Lung (tissue), 12 donors: Measurements from ENCODE around the gene HIPK2. TPM values are rescaled to one million over a fixed set of nuclear protein-coding genes. Genes with fewer than 3 reads are reported as not detected.

ENCODE experiments used
- ATAC-seq: fragments of 200-7000 bp; cut with Tn5 transposase; one replicate; pipeline ENCODE4 v1.9.1; 2020; ENCODE audit warnings: moderate number of reproducible peaks; ENCODE audit not compliant: insufficient read depth, low FRiP score
- DNase-seq, 3 donors: peaks; one replicate each; pipeline ENCODE4 v3.0.0-alpha.2; 2013 to 2017
- H3K27ac ChIP-seq, 2 donors: one replicate each; pipeline ENCODE4 v1.5.1; 2013; ENCODE audit warnings: mild to moderate bottlenecking in 2 of 2, moderate library complexity in 2 of 2, control low read depth in 1 of 2, inconsistent platforms in 1 of 2, low read depth in 1 of 2, low read length in 1 of 2
- H3K27me3 ChIP-seq, 3 donors: one replicate each; pipeline ENCODE4 v1.5.1; 2013; ENCODE audit warnings: low read length in 2 of 3; ENCODE audit not compliant: control insufficient read depth in 3 of 3, insufficient read depth in 3 of 3
- H3K36me3 ChIP-seq, 4 donors: one replicate each; pipeline ENCODE4 v1.5.1; 2013; ENCODE audit warnings: low read length in 4 of 4, mild to moderate bottlenecking in 1 of 4, moderate library complexity in 1 of 4; ENCODE audit not compliant: control insufficient read depth in 4 of 4, insufficient read depth in 4 of 4
- H3K4me1 ChIP-seq, 5 donors: one replicate each; pipeline ENCODE4 v1.5.1; 2013; ENCODE audit warnings: low read length in 5 of 5, mild to moderate bottlenecking in 2 of 5, moderate library complexity in 1 of 5; ENCODE audit not compliant: control insufficient read depth in 5 of 5, insufficient read depth in 5 of 5
- H3K4me3 ChIP-seq: one replicate; pipeline ENCODE4 v1.5.1; 2013; ENCODE audit warnings: mild to moderate bottlenecking, control low read depth, moderate library complexity
- H3K9ac ChIP-seq, 2 donors: one replicate each; pipeline ENCODE4 v1.5.1; 2013; ENCODE audit warnings: low read length in 2 of 2, control low read depth in 1 of 2; ENCODE audit not compliant: insufficient read depth in 1 of 2
- H3K9me3 ChIP-seq, 4 donors: one replicate each; pipeline ENCODE4 v1.5.1; 2013; ENCODE audit warnings: low read length in 3 of 4, mild to moderate bottlenecking in 1 of 4, moderate library complexity in 1 of 4; ENCODE audit not compliant: control insufficient read depth in 4 of 4, insufficient read depth in 3 of 4
- WGBS, 2 donors: extraction: QIAGEN DNeasy Blood & Tissue Kit; methylation state at CpG; one replicate each; pipeline ENCODE4 v1.1.7; 2013; 5-methylcytosine and 5-hydroxymethylcytosine counted together
- polyA plus RNA-seq, 2 donors: library from polyadenylated mRNA; stranded (reverse); fragments of 200-250 nt; gene quantifications; one replicate each; pipeline ENCODE4 v1.2.1, GENCODE V29; 2013
- total RNA-seq, 2 donors: library from RNA; depleted of rRNA in 1 of 2; stranded (reverse); fragments of >200 nt in 1 of 2; gene quantifications; one replicate each; pipeline ENCODE4 v1.2.1, GENCODE V29; 2014 to 2021
- TF ChIP-seq, protein P1 (sequence below): IDR thresholded peaks from 2 replicates; pipeline ENCODE4 v1.5.1; 2012; ENCODE audit warnings: mild to moderate bottlenecking; ENCODE audit errors: control extremely low read depth, extremely low read depth
- donor health status: control.
- donor health status: control.
- donor health status: Bipolar disorder and iron deficiency.
- donor health status: healthy.
- donor health status: DM: yes; HTN: yes; CAD: no.

The HIPK2 gene
- total and polyA plus RNA-seq, 4 donors, result 8.7 to 65.1 (median 18.3) TPM

DNA sequence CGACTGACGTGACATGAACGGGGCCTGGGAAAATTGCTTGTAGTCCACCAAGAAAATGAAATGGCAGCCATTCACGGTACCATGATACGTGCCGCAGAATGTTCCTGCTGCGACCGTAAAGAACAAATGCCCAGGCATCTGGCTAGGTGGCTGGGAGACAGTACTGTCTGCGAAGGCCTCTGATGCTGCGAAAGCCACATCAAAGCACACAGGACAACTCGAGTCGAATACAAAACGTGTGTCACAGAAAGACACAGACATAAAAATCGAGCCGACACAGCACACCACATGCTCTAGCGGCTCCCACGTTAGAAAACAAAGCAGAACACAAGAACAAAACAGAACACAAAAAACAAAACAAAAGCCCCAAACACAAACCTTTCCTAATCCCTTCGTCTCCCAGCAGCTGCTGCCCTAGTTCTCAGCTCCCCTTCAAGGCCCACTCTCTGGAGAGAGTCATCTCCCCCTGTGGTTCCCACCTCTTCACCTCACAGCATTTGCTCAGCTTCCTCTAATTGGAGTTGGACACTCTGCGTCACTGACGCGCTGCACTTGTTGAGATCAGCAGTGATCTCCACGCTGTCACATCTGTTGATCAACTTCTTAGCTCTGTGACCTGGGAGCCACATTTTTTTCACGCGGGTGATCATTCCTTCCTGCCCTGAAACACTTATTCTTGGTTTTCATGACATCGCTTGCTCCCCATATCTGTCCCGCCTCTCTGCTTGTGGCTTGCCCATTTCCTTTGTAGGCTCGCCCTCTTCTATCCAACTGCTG lies 142.1 kb downstream of the HIPK2 start:
- WGBS, 2 donors, result 69 to 79% methylated on average over 27 of the region's 27 CpGs
- peaks cover 3 to 14% (median 9%) of the 10 kb centered on the region in 4 donors for H3K36me3 ChIP-seq
- H3K27me3 ChIP-seq, result no peaks in the 10 kb centered on the region
- ATAC-seq (no peak), DNase-seq (no peak)
- TF ChIP-seq, protein P1, sequence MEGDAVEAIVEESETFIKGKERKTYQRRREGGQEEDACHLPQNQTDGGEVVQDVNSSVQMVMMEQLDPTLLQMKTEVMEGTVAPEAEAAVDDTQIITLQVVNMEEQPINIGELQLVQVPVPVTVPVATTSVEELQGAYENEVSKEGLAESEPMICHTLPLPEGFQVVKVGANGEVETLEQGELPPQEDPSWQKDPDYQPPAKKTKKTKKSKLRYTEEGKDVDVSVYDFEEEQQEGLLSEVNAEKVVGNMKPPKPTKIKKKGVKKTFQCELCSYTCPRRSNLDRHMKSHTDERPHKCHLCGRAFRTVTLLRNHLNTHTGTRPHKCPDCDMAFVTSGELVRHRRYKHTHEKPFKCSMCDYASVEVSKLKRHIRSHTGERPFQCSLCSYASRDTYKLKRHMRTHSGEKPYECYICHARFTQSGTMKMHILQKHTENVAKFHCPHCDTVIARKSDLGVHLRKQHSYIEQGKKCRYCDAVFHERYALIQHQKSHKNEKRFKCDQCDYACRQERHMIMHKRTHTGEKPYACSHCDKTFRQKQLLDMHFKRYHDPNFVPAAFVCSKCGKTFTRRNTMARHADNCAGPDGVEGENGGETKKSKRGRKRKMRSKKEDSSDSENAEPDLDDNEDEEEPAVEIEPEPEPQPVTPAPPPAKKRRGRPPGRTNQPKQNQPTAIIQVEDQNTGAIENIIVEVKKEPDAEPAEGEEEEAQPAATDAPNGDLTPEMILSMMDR, result no peak
- no peak overlapping the region for H3K9ac ChIP-seq
- H3K4me3 ChIP-seq, result no peak overlapping the region
- peaks cover 0 to 11% (median 0%) of the 10 kb centered on the region in 5 donors for H3K4me1 ChIP-seq
- no peak overlapping the region for H3K27ac ChIP-seq
- H3K9me3 ChIP-seq, result no peaks in the 10 kb centered on the region

DNA sequence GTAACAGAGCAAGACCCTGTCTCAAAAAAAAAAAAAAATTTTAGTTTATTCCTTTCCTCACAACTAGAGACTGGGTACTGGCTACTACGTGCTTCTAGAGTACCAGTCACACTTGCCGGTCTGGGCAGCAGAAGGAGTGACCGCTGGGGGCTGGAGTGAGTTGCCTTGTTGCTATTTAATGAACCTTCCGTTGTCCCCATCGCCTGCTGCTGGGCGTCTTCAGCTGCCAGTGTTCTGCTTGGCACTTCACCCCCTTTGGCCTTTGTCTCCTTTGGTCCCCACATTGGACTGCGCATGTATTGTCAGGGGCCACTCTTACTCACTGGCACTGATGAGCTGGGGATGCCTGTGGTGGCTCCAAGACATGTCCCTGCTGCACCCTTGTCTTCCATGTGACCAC lies 143.7 kb downstream of the HIPK2 start:
- Histone ChIP-seq H3K27ac (no peak overlapping the region), H3K9ac (no peak overlapping the region), H3K27me3 (no peaks in the 10 kb centered on the region), H3K4me1 (peaks cover 0 to 9% (median 0%) of the 10 kb centered on the region in 5 donors), H3K36me3 (peaks cover 12 to 22% (median 16%) of the 10 kb centered on the region in 4 donors), H3K9me3 (no peaks in the 10 kb centered on the region), H3K4me3 (no peak overlapping the region)
- TF ChIP-seq, protein P1, result no peak
- ATAC-seq (no peak), DNase-seq (no peak)
- WGBS, 2 donors, result 90 to 99% methylated on average over 7 of the region's 7 CpGs

DNA sequence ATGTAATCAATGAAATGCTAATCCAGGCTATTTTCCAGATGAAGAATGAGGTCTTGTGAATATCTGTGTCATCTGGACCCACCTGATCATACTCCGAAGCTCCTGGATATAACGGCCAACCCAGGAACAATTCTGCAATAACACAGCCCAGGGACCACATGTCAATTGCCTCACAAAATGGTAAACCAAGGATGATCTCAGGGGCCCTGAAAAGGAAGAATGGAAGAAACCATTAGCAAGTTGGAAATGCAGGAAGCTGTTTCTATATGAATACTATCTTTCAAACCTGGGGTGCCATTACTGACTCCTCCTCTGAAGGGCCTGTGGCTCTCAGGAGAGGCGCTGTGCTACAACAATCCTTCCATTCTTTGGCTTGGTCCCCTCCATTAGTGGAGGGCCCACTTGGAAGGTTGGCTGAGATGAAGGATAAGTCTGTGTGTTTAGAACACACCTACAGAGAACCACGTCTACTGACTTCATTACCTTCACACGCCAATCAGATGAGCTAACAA lies 146.2 kb downstream of the HIPK2 start:
- TF ChIP-seq, protein P1, result no peak

More for the DNA sequence above, 146.2 kb downstream of the HIPK2 start:
- 77 to 81% methylated on average over 5 of the region's 5 CpGs for WGBS, 2 donors
- no peaks in the 10 kb centered on the region for H3K27me3 ChIP-seq
- H3K4me1 ChIP-seq, result peaks cover 0 to 6% (median 0%) of the 10 kb centered on the region in 5 donors
- ATAC-seq (no peak), DNase-seq (no peak)
- H3K4me3 ChIP-seq, result no peak overlapping the region
- no peaks in the 10 kb centered on the region for H3K9me3 ChIP-seq
- H3K27ac ChIP-seq, result no peak overlapping the region
- H3K9ac ChIP-seq, result no peak overlapping the region
- H3K36me3 ChIP-seq, result peaks cover 24 to 39% (median 34%) of the 10 kb centered on the region in 4 donors
